ENCODE data around the gene DUS1L.

DUS1L gene

DNA sequence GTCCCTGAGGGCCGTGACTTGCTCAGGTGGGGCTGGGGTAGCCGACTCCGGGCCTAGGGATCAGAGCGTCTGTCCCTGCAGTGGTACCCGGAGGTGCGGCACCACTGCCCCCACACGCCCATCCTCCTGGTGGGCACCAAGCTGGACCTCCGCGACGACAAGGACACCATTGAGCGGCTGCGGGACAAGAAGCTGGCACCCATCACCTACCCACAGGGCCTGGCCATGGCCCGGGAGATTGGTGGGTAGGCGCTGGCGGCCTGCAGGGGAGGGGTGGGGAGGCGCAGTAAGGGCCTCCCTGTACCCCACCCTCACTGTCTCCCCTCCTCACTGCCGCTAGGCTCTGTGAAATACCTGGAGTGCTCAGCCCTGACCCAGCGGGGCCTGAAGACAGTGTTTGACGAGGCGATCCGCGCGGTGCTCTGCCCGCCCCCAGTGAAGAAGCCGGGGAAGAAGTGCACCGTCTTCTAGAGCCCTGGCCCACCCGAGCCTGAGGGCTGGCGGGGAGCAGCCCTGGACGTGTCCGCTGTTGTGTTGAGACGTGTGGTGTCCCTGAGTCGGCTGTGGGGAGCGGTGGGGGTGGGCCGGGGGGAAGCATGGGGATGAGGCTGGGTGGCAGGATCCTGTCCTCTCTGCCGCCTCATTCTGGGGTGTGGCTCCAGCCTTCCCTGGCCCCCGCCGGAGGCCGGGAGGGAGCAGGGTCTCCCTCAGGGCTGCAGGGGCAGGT, 32.1 kb downstream of the DUS1L start:
- H3K27ac Mint-ChIP-seq = no peak overlapping the region
- DNase-seq (ENCODE audit: low spot score in 2 of 2) (no peak), ATAC-seq (ENCODE audit: low read depth) (no peak)
- peaks cover 2% of the 10 kb centered on the region for H3K27me3 Mint-ChIP-seq
- H3K9me3 Mint-ChIP-seq = no peaks in the 10 kb centered on the region
- peaks cover 14% of the 10 kb centered on the region for H3K4me1 Mint-ChIP-seq
- H3K4me3 Mint-ChIP-seq = no peak overlapping the region
- peaks cover 4% of the 10 kb centered on the region for H3K36me3 Mint-ChIP-seq

- H3K36me3 Mint-ChIP-seq = peaks cover 4% of the 10 kb centered on the region
- H3K27ac Mint-ChIP-seq = no peak overlapping the region
- DNase-seq (ENCODE audit: low spot score in 2 of 2) (no peak), ATAC-seq (ENCODE audit: low read depth) (peak; percentile 23)
- peak overlapping the region; percentile 55 for H3K4me3 Mint-ChIP-seq
- H3K27me3 Mint-ChIP-seq = peaks cover 2% of the 10 kb centered on the region
- H3K9me3 Mint-ChIP-seq = no peaks in the 10 kb centered on the region
- peaks cover 9% of the 10 kb centered on the region for H3K4me1 Mint-ChIP-seq
These were observed 33.5 kb downstream of the DUS1L start for GRCh38 chr17:82031885-82032627.

DNA sequence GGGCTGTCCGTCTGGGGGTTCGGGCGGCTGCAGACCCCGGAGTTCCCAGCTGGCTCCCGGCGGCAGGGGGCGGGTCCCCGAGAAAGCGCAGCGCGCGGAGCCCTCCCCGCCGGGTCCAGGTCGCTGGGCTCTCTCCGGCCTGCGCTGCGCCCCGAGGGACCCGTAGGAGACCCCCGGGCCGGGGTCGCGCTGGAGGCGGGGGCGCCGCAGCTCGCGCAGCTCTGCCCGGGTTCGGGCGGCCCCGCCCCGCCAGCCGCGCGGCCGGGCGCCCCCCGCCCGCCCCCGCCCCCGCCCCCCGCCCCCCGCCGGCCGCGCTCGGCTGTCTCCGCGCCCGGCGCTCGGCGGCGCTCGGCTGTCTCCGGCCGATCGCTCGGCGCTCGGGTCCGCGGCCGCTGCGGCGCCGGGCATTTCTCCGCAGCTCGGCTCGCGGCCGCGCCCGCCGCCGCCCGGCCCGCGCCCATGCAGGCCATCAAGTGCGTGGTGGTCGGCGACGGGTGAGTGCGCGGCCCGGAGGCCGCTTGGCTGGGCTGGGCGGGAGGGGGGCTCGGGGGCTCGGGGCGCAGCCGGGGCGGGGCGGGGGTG, 34.2 kb downstream of the DUS1L start, which contains the start of gene RAC3:
Gene RAC3 (plus strand): TSS at position 376 of the 582 bp plus-strand sequence. CDS start 84 bp downstream, at position 460.
- no peak for DNase-seq (ENCODE audit: low spot score in 2 of 2)
- ATAC-seq (ENCODE audit: low read depth) = peak; percentile 13
- peak within 1 kb of the TSS; percentile 88 for H3K4me3 Mint-ChIP-seq
- H3K36me3 Mint-ChIP-seq = peaks cover 4% of the 10 kb centered on the region
- peaks cover 9% of the 10 kb centered on the region for H3K4me1 Mint-ChIP-seq
- H3K9me3 Mint-ChIP-seq = no peaks in the 10 kb centered on the region
- H3K27me3 Mint-ChIP-seq = peaks cover 2% of the 10 kb centered on the region
- H3K27ac Mint-ChIP-seq = no peak within 1 kb of the TSS

DNA sequence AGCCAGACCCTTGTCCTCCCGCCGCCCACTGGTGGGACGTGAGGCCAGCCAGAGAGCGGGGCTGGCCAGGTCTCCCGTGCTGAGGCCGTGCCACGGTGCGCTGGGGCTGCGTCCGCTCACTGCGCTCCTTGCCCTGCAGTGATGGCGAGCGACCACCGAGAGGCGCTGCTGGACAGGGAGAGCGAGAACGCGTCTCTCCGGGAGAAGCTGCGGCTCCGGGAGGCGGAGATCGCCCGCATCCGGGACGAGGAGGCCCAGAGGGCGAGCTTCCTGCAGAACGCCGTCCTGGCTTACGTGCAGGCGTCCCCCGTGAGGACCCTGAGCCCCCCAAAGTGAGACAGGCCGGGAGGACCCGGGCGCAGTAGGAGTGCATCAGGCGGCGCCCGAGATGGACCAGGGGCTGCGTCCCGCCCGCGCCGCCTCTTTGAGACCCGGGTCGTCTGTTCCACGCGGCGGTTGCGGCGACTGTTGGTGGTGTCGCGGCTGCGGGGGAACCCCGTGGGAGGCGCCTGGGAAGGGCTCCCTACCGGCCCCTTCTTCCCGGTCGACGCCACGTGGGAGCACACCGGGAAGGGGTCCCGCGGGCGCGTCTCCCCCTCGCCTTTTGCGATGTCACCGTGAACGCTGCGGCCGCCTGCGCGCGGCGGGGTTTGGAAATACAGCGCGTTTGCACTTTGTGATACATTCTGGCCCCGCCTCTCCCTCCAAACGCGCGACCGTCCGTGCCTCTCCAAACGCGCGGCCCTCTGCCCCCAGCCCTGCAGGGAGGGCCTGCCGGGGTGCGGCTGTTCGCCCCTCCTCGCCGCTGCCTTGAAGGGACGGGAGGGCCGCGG, 34.9 kb downstream of the DUS1L start:
- Mint-ChIP-seq H3K36me3 (peaks cover 4% of the 10 kb centered on the region), H3K27me3 (peaks cover 2% of the 10 kb centered on the region), H3K4me3 (peak overlapping the region; percentile 88), H3K27ac (no peak overlapping the region), H3K9me3 (no peaks in the 10 kb centered on the region), H3K4me1 (peaks cover 9% of the 10 kb centered on the region)
- peak; percentile 75 to 89 for DNase-seq (ENCODE audit: low spot score in 2 of 2)
- peak; percentile 78 for ATAC-seq (ENCODE audit: low read depth)

DNA sequence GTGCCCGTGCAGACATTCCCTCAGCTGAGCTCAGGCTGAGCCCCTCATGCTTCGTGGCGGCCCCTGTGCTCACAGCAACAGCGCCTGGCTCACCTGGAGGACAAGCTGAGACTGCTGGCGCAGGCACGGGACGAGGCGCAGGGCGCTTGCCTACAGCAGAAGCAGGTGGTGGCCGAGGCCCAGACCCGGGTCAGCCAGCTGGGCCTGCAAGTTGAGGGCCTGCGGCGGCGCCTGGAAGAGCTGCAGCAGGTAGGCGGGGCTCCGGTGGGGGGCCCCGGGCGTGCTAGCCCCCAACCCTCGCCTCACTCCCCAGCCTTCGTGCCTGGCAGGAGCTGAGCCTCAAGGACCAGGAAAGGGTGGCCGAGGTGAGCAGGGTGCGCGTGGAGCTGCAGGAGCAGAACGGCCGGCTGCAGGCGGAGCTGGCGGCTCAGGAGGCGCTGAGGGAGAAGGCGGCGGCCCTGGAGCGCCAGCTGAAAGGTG, 35.6 kb downstream of the DUS1L start:
- H3K27me3 Mint-ChIP-seq = peaks cover 4% of the 10 kb centered on the region

GRCh38 chr17:82029391-82029790, 36.2 kb downstream of the DUS1L start:
- H3K27ac Mint-ChIP-seq = no peak overlapping the region
- H3K36me3 Mint-ChIP-seq = peaks cover 2% of the 10 kb centered on the region
- ATAC-seq (ENCODE audit: low read depth) (no peak), DNase-seq (ENCODE audit: low spot score in 2 of 2) (no peak)
- peaks cover 4% of the 10 kb centered on the region for H3K27me3 Mint-ChIP-seq
- H3K4me3 Mint-ChIP-seq = peak overlapping the region; percentile 75
- no peaks in the 10 kb centered on the region for H3K9me3 Mint-ChIP-seq
- peaks cover 9% of the 10 kb centered on the region for H3K4me1 Mint-ChIP-seq

More for the DNA sequence above, 35.6 kb downstream of the DUS1L start:
- peaks cover 9% of the 10 kb centered on the region for H3K4me1 Mint-ChIP-seq
- ATAC-seq (ENCODE audit: low read depth) (no peak), DNase-seq (ENCODE audit: low spot score in 2 of 2) (no peak)
- H3K27ac Mint-ChIP-seq = no peak overlapping the region
- H3K36me3 Mint-ChIP-seq = peaks cover 2% of the 10 kb centered on the region
- peak overlapping the region; percentile 88 for H3K4me3 Mint-ChIP-seq
- H3K9me3 Mint-ChIP-seq = no peaks in the 10 kb centered on the region

GRCh38 chr17:82028966-82029365, 36.6 kb downstream of the DUS1L start:
- Mint-ChIP-seq H3K27me3 (peaks cover 4% of the 10 kb centered on the region), H3K27ac (no peak overlapping the region), H3K36me3 (peaks cover 2% of the 10 kb centered on the region), H3K4me1 (peaks cover 9% of the 10 kb centered on the region), H3K9me3 (no peaks in the 10 kb centered on the region), H3K4me3 (peak overlapping the region; percentile 11)
- DNase-seq (ENCODE audit: low spot score in 2 of 2) (no peak), ATAC-seq (ENCODE audit: low read depth) (no peak)

DNA sequence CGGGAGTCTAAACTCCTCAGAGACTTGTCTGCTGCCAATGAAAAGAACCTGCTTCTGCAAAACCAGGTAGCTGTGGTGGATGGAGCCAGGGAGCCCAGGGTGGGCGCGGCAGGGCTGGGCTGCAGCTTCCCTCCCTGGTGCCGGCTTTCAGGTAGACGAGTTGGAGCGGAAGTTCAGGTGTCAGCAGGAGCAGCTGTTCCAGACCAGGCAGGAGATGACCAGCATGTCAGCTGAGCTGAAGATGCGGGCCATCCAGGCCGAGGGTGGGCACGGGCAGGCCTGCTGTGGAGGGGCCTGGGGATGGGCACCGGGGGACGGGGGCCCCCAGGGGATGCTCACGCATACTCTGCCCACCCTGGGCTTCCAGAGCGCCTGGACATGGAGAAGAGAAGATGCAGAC, 37.4 kb downstream of the DUS1L start:
- Mint-ChIP-seq H3K4me3 (no peak overlapping the region), H3K27ac (no peak overlapping the region), H3K36me3 (peaks cover 2% of the 10 kb centered on the region), H3K4me1 (peaks cover 9% of the 10 kb centered on the region), H3K27me3 (peaks cover 4% of the 10 kb centered on the region), H3K9me3 (no peaks in the 10 kb centered on the region)
- DNase-seq (ENCODE audit: low spot score in 2 of 2) (no peak), ATAC-seq (ENCODE audit: low read depth) (no peak)

DNA sequence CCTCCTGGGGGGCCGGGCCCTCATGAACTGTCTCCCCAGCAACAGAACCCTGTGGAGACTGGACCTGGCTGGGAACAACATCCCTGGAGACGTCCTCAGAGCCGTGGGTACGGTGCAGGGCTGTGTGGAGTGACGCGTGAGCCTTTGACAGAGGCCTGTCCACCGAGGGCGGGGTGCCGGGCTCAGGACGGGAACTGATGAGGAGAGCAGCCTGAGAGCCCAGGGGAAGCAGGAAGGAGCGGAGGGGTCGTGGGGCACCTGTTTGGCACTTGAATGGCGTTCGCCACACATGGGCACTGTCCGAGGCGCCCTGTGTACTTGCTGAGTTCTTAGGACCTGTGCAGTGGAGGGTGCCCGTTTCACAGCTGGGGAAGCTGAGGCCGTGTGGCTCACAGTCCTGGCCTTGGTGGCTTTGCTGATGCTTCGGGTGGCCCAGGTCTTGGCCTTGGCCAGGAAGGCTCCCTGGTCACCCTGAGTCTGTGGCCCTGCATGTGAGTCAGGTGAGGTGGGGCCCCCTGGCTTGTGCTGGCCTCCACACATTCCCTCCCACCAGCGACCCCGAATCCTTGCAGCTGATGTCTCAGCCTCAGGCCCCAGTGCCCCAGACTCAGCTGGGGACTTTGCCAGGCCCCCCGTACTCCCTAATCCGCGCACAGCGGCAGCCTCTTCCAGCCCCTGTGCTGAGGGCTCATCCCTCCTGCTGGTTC, 40.0 kb downstream of the DUS1L start:
- DNase-seq (ENCODE audit: low spot score in 2 of 2) (no peak), ATAC-seq (ENCODE audit: low read depth) (no peak)
- H3K27ac Mint-ChIP-seq = no peak overlapping the region
- H3K4me3 Mint-ChIP-seq = no peak overlapping the region
- H3K4me1 Mint-ChIP-seq = peaks cover 14% of the 10 kb centered on the region
- peaks cover 4% of the 10 kb centered on the region for H3K27me3 Mint-ChIP-seq
- peaks cover 2% of the 10 kb centered on the region for H3K36me3 Mint-ChIP-seq
- H3K9me3 Mint-ChIP-seq = no peaks in the 10 kb centered on the region

GRCh38 chr17:82024859-82025258, 40.7 kb downstream of the DUS1L start:
- ATAC-seq (ENCODE audit: low read depth) (no peak), DNase-seq (ENCODE audit: low spot score in 2 of 2) (no peak)
- Mint-ChIP-seq H3K36me3 (peaks cover 2% of the 10 kb centered on the region), H3K4me1 (peaks cover 12% of the 10 kb centered on the region), H3K9me3 (no peaks in the 10 kb centered on the region), H3K27me3 (peaks cover 4% of the 10 kb centered on the region), H3K4me3 (no peak overlapping the region), H3K27ac (no peak overlapping the region)

GRCh38 chr17:82023447-82024241, 42.0 kb downstream of the DUS1L start:
- Mint-ChIP-seq H3K36me3 (peaks cover 2% of the 10 kb centered on the region), H3K27ac (no peak overlapping the region), H3K9me3 (no peaks in the 10 kb centered on the region), H3K4me1 (peaks cover 6% of the 10 kb centered on the region), H3K27me3 (peaks cover 2% of the 10 kb centered on the region), H3K4me3 (peak overlapping the region; percentile 74)
- ATAC-seq (ENCODE audit: low read depth) = no peak
- DNase-seq (ENCODE audit: low spot score in 2 of 2) = peak in 1 of 2 donors; percentile 55

- H3K4me3 Mint-ChIP-seq = peak within 1 kb of the TSS; percentile 74
- H3K36me3 Mint-ChIP-seq = peaks cover 2% of the 10 kb centered on the region
- ATAC-seq (ENCODE audit: low read depth) (peak; percentile 91), DNase-seq (ENCODE audit: low spot score in 2 of 2) (peak in 1 of 2 donors; percentile 99)
- peak within 1 kb of the TSS; percentile 48 for H3K27ac Mint-ChIP-seq
- no peaks in the 10 kb centered on the region for H3K9me3 Mint-ChIP-seq
- peaks cover 2% of the 10 kb centered on the region for H3K27me3 Mint-ChIP-seq
- H3K4me1 Mint-ChIP-seq = peaks cover 6% of the 10 kb centered on the region
These were observed 42.6 kb downstream of the DUS1L start, which contains the start of gene LRRC45 for GRCh38 chr17:82022981-82023446. TSS of gene LRRC45 (plus strand) at chr17:82023305. CDS start at chr17:82023644, 339 bp downstream.

Data from memory B cell (primary cell).